NCI-H345 treated with DMSO at 0.1 percent for 48 hours (cell line): Measurements from ENCODE around the gene FMN2.
"Not testable (repeated sequence)": the region's sequence is repeated elsewhere in the genome, so short reads cannot be mapped to it uniquely, and the experiment has no call there.

Source experiments
- DNase-seq: peaks from one replicate; lab custom pipeline; 2025; ENCODE audit not compliant: unreplicated experiment; lab: John Stamatoyannopoulos, UW

Gene FMN2

GRCh38 chr1:240306673-240307072, 215.0 kb downstream of the FMN2 start:
- no peak for DNase-seq

- no peak for DNase-seq
These were observed 216.4 kb downstream of the FMN2 start for GRCh38 chr1:240308096-240308495.

- DNase-seq, result no peak
These were observed 218.1 kb downstream of the FMN2 start for GRCh38 chr1:240309769-240310168.

GRCh38 chr1:240310226-240310925, 218.7 kb downstream of the FMN2 start:
- no peak for DNase-seq

GRCh38 chr1:240312872-240313271, 221.2 kb downstream of the FMN2 start:
- no peak for DNase-seq

- DNase-seq, result no peak
These were observed 223.4 kb downstream of the FMN2 start for GRCh38 chr1:240314845-240315801.

GRCh38 chr1:240319998-240320397, 228.3 kb downstream of the FMN2 start:
- no peak for DNase-seq

- no peak for DNase-seq
These were observed 229.0 kb downstream of the FMN2 start for GRCh38 chr1:240320659-240321058.

GRCh38 chr1:240322943-240323342, 231.3 kb downstream of the FMN2 start:
- no peak for DNase-seq

GRCh38 chr1:240328382-240328781, 236.7 kb downstream of the FMN2 start:
- DNase-seq, result not testable (repeated sequence)

- DNase-seq, result no peak
These were observed 237.8 kb downstream of the FMN2 start for GRCh38 chr1:240329443-240329842.

GRCh38 chr1:240332672-240333071, 241.0 kb downstream of the FMN2 start:
- DNase-seq, result no peak

GRCh38 chr1:240337781-240338180, 246.1 kb downstream of the FMN2 start:
- no peak for DNase-seq

GRCh38 chr1:240338837-240339236, 247.2 kb downstream of the FMN2 start:
- DNase-seq, result no peak

GRCh38 chr1:240341365-240342250, 249.9 kb downstream of the FMN2 start:
- DNase-seq, result no peak

GRCh38 chr1:240342251-240342625, 250.6 kb downstream of the FMN2 start:
- DNase-seq, result no peak

GRCh38 chr1:240343045-240343444, 251.4 kb downstream of the FMN2 start:
- DNase-seq, result no peak

- DNase-seq, result no peak
These were observed 252.3 kb downstream of the FMN2 start for GRCh38 chr1:240343966-240344365.

GRCh38 chr1:240344918-240345317, 253.2 kb downstream of the FMN2 start:
- no peak for DNase-seq

- DNase-seq, result no peak
These were observed 258.0 kb downstream of the FMN2 start for GRCh38 chr1:240349695-240350094.

- DNase-seq, result no peak
These were observed 259.2 kb downstream of the FMN2 start for GRCh38 chr1:240350910-240351331.
